Central memory CD8-positive, alpha-beta T cell (primary cell): ENCODE results near the gene TMPRSS7.
A peak's percentile ranks its signal among the peaks of the same experiment; 100 is the strongest.
"Not testable (repeated sequence)": the region's sequence is repeated elsewhere in the genome, so short reads cannot be mapped to it uniquely, and the experiment has no call there.

ENCODE experiments used
- ATAC-seq: fragments of 150-1000 bp; cut with Tn5 transposase; replicated peaks from 2 replicates; pipeline ENCODE4 v1.10.0; 2022; ENCODE audit warnings: mild to moderate bottlenecking, moderate FRiP score, moderate number of reproducible peaks; ENCODE audit not compliant: poor library complexity, severe bottlenecking; ENCODE audit errors: extremely low read depth
- DNase-seq, 2 donors: peaks; one replicate each; pipeline ENCODE4 v3.0.0; 2021; ENCODE audit warnings: low spot score in 2 of 2
- H3K27ac Mint-ChIP-seq: one replicate; pipeline ENCODE4 v1.8.0; 2022; ENCODE audit warnings: low read depth, mild to moderate bottlenecking, moderate library complexity, mixed read lengths
- H3K27me3 Mint-ChIP-seq: one replicate; pipeline ENCODE4 v1.8.0; 2022; ENCODE audit warnings: mixed read lengths
- H3K36me3 Mint-ChIP-seq: one replicate; pipeline ENCODE4 v1.8.0; 2022; ENCODE audit warnings: mild to moderate bottlenecking, moderate library complexity, mixed read lengths; ENCODE audit not compliant: insufficient read depth
- H3K4me1 Mint-ChIP-seq: one replicate; pipeline ENCODE4 v1.8.0; 2022; ENCODE audit warnings: mixed read lengths
- H3K4me3 Mint-ChIP-seq: one replicate; pipeline ENCODE4 v1.8.0; 2022; ENCODE audit warnings: mild to moderate bottlenecking, moderate library complexity, mixed read lengths
- H3K9me3 Mint-ChIP-seq: one replicate; pipeline ENCODE4 v1.8.0; 2022; ENCODE audit warnings: mixed read lengths

The TMPRSS7 gene

GRCh38 chr3:112047264-112047663 lies 12.7 kb downstream of the TMPRSS7 start:
- no peak for ATAC-seq

GRCh38 chr3:112048911-112049310 lies 14.4 kb downstream of the TMPRSS7 start:
- Mint-ChIP-seq H3K36me3 (no peaks in the 10 kb centered on the region), H3K9me3 (no peaks in the 10 kb centered on the region), H3K4me3 (no peak overlapping the region), H3K4me1 (no peaks in the 10 kb centered on the region), H3K27me3 (peaks cover 26% of the 10 kb centered on the region), H3K27ac (no peak overlapping the region)
- DNase-seq: no peak
- ATAC-seq: no peak

More at GRCh38 chr3:112047264-112047663, 12.7 kb downstream of the TMPRSS7 start:
- H3K4me1 Mint-ChIP-seq: no peaks in the 10 kb centered on the region
- no peaks in the 10 kb centered on the region for H3K36me3 Mint-ChIP-seq
- no peak for DNase-seq
- no peak overlapping the region for H3K27ac Mint-ChIP-seq
- no peaks in the 10 kb centered on the region for H3K9me3 Mint-ChIP-seq
- H3K27me3 Mint-ChIP-seq: peaks cover 21% of the 10 kb centered on the region
- no peak overlapping the region for H3K4me3 Mint-ChIP-seq

- DNase-seq (no peak), ATAC-seq (no peak)
- no peaks in the 10 kb centered on the region for H3K36me3 Mint-ChIP-seq
- no peak overlapping the region for H3K27ac Mint-ChIP-seq
- H3K4me3 Mint-ChIP-seq: no peak overlapping the region
- peaks cover 7% of the 10 kb centered on the region for H3K4me1 Mint-ChIP-seq
- H3K9me3 Mint-ChIP-seq: no peaks in the 10 kb centered on the region
- peaks cover 67% of the 10 kb centered on the region for H3K27me3 Mint-ChIP-seq
Measured at GRCh38 chr3:112053229-112053628, 18.7 kb downstream of the TMPRSS7 start.

GRCh38 chr3:112056451-112056929 lies 22.0 kb downstream of the TMPRSS7 start:
- no peak overlapping the region for H3K27ac Mint-ChIP-seq
- ATAC-seq (no peak), DNase-seq (no peak)
- H3K36me3 Mint-ChIP-seq: no peaks in the 10 kb centered on the region
- peaks cover 74% of the 10 kb centered on the region for H3K27me3 Mint-ChIP-seq
- no peaks in the 10 kb centered on the region for H3K9me3 Mint-ChIP-seq
- H3K4me3 Mint-ChIP-seq: no peak overlapping the region
- peaks cover 7% of the 10 kb centered on the region for H3K4me1 Mint-ChIP-seq

- Mint-ChIP-seq H3K27me3 (peaks cover 56% of the 10 kb centered on the region), H3K4me3 (no peak overlapping the region), H3K27ac (no peak overlapping the region), H3K4me1 (peaks cover 7% of the 10 kb centered on the region), H3K9me3 (no peaks in the 10 kb centered on the region), H3K36me3 (no peaks in the 10 kb centered on the region)
- no peak for DNase-seq
- ATAC-seq: no peak
Measured at GRCh38 chr3:112059497-112059896, 25.0 kb downstream of the TMPRSS7 start.

GRCh38 chr3:112061152-112061551 lies 26.6 kb downstream of the TMPRSS7 start:
- H3K36me3 Mint-ChIP-seq: no peaks in the 10 kb centered on the region
- H3K27ac Mint-ChIP-seq: no peak overlapping the region
- H3K4me3 Mint-ChIP-seq: no peak overlapping the region
- peaks cover 7% of the 10 kb centered on the region for H3K4me1 Mint-ChIP-seq
- DNase-seq (no peak), ATAC-seq (no peak)
- H3K27me3 Mint-ChIP-seq: peaks cover 41% of the 10 kb centered on the region
- H3K9me3 Mint-ChIP-seq: no peaks in the 10 kb centered on the region

GRCh38 chr3:112072387-112073060 lies 38.0 kb downstream of the TMPRSS7 start:
- not testable (repeated sequence) for H3K36me3 Mint-ChIP-seq, H3K27ac Mint-ChIP-seq, H3K9me3 Mint-ChIP-seq, H3K4me1 Mint-ChIP-seq
- ATAC-seq (peak; percentile 32), DNase-seq (peak; percentile 17 to 27)
- H3K4me3 Mint-ChIP-seq: peak overlapping the region; percentile 58
- H3K27me3 Mint-ChIP-seq: peaks cover 44% of the 10 kb centered on the region

- Mint-ChIP-seq H3K27me3 (peaks cover 29% of the 10 kb centered on the region), H3K9me3 (no peaks in the 10 kb centered on the region), H3K4me3 (no peak overlapping the region), H3K27ac (no peak overlapping the region), H3K4me1 (no peaks in the 10 kb centered on the region), H3K36me3 (no peaks in the 10 kb centered on the region)
- ATAC-seq (no peak), DNase-seq (no peak)
Measured at GRCh38 chr3:112074006-112074405, 39.5 kb downstream of the TMPRSS7 start.

GRCh38 chr3:112074616-112075497 lies 40.3 kb downstream of the TMPRSS7 start:
- Mint-ChIP-seq H3K4me1 (no peaks in the 10 kb centered on the region), H3K9me3 (no peaks in the 10 kb centered on the region), H3K36me3 (no peaks in the 10 kb centered on the region), H3K4me3 (no peak overlapping the region), H3K27me3 (peaks cover 20% of the 10 kb centered on the region), H3K27ac (no peak overlapping the region)
- DNase-seq (no peak), ATAC-seq (peak; percentile 42)

GRCh38 chr3:112078125-112079083 lies 43.9 kb downstream of the TMPRSS7 start:
- H3K27ac Mint-ChIP-seq: no peak overlapping the region
- H3K9me3 Mint-ChIP-seq: no peaks in the 10 kb centered on the region
- DNase-seq (no peak), ATAC-seq (no peak)
- H3K27me3 Mint-ChIP-seq: no peaks in the 10 kb centered on the region
- H3K4me3 Mint-ChIP-seq: no peak overlapping the region
- no peaks in the 10 kb centered on the region for H3K36me3 Mint-ChIP-seq
- H3K4me1 Mint-ChIP-seq: no peaks in the 10 kb centered on the region

- peaks cover 18% of the 10 kb centered on the region for H3K27me3 Mint-ChIP-seq
- H3K4me1 Mint-ChIP-seq: peaks cover 15% of the 10 kb centered on the region
- H3K27ac Mint-ChIP-seq: no peak overlapping the region
- H3K4me3 Mint-ChIP-seq: no peak overlapping the region
- no peaks in the 10 kb centered on the region for H3K36me3 Mint-ChIP-seq
- no peak for DNase-seq
- H3K9me3 Mint-ChIP-seq: no peaks in the 10 kb centered on the region
- ATAC-seq: no peak
Measured at GRCh38 chr3:112083239-112083638, 48.7 kb downstream of the TMPRSS7 start.
